ENCODE results near the gene SART1. TPM values are rescaled to one million over a fixed set of nuclear protein-coding genes. Genes with fewer than 3 reads are reported as not detected.

The SART1 gene
- total RNA-seq, 4 donors from 2014 or later = 49.6 to 73.7 (median 62.3) TPM

- Histone ChIP-seq H3K4me1 (peaks cover 4 to 74% (median 50%) of the 10 kb centered on the region in 4 donors), H3K4me3 (no peak overlapping the region), H3K36me3 (peaks cover 0 to 5% (median 0%) of the 10 kb centered on the region in 3 donors), H3K9me3 (no peaks in the 10 kb centered on the region), H3K27ac (peak overlapping the region; percentile 19 to 97 (median 85)), H3K27me3 (no peaks in the 10 kb centered on the region)
- WGBS, 2 donors = 69 to 74% methylated on average over 4 to 7 of the region's 7 CpGs
- TF ChIP-seq EP300 (IDR thresholded peaks at IDR 0.05) = no peak
- TF ChIP-seq CTCF (IDR thresholded peaks at IDR 0.05) = no peak
- no peak for TF ChIP-seq POLR2A (IDR thresholded peaks at IDR 0.05)
- no peak for DNase-seq (ENCODE audit: low spot score in 2 of 2)
Observed at GRCh38 chr11:65916391-65916790, 45.1 kb upstream of the SART1 start.

GRCh38 chr11:65917077-65917433, 44.5 kb upstream of the SART1 start:
- WGBS, 2 donors = 87 to 92% methylated on average over 3 of the region's 3 CpGs

GRCh38 chr11:65917434-65918210, 43.9 kb upstream of the SART1 start:
- no peaks in the 10 kb centered on the region for H3K9me3 ChIP-seq
- H3K27me3 ChIP-seq = no peaks in the 10 kb centered on the region
- WGBS, 2 donors = 74 to 79% methylated on average over 19 to 30 of the region's 35 CpGs
- DNase-seq (ENCODE audit: low spot score in 2 of 2) = no peak
- H3K27ac ChIP-seq = peak overlapping the region; percentile 84 to 98 (median 96)
- peaks cover 4 to 64% (median 42%) of the 10 kb centered on the region in 4 donors for H3K4me1 ChIP-seq
- TF ChIP-seq EP300 (IDR thresholded peaks at IDR 0.05) = no peak
- no peak for TF ChIP-seq POLR2A (IDR thresholded peaks at IDR 0.05)
- no peak for TF ChIP-seq CTCF (IDR thresholded peaks at IDR 0.05)
- H3K36me3 ChIP-seq = peaks cover 0 to 14% (median 4%) of the 10 kb centered on the region in 3 donors
- H3K4me3 ChIP-seq = peak overlapping the region; percentile 76 to 99 (median 88)

More at GRCh38 chr11:65917077-65917433, 44.5 kb upstream of the SART1 start:
- Histone ChIP-seq H3K9me3 (no peaks in the 10 kb centered on the region), H3K27me3 (no peaks in the 10 kb centered on the region), H3K27ac (peak overlapping the region in 3 of 4 donors; percentile 75 to 97 (median 95)), H3K4me3 (peak overlapping the region in 1 of 4 donors; percentile 86), H3K36me3 (peaks cover 0 to 8% (median 0%) of the 10 kb centered on the region in 3 donors), H3K4me1 (peaks cover 4 to 69% (median 44%) of the 10 kb centered on the region in 4 donors)
- DNase-seq (ENCODE audit: low spot score in 2 of 2) = no peak
- TF ChIP-seq CTCF (IDR thresholded peaks at IDR 0.05) (no peak), EP300 (IDR thresholded peaks at IDR 0.05) (no peak), POLR2A (IDR thresholded peaks at IDR 0.05) (no peak)

- Histone ChIP-seq H3K4me1 (peaks cover 4 to 56% (median 42%) of the 10 kb centered on the region in 4 donors), H3K27ac (peak within 1 kb of the TSS; percentile 84 to 98 (median 96)), H3K27me3 (no peaks in the 10 kb centered on the region), H3K36me3 (peaks cover 0 to 23% (median 4%) of the 10 kb centered on the region in 3 donors), H3K4me3 (peak within 1 kb of the TSS; percentile 76 to 99 (median 88)), H3K9me3 (no peaks in the 10 kb centered on the region)
- TF ChIP-seq CTCF (IDR thresholded peaks at IDR 0.05) (peak in 1 of 5 experiments; percentile 18), EP300 (IDR thresholded peaks at IDR 0.05) (peak in 1 of 2 donors; percentile 65), POLR2A (IDR thresholded peaks at IDR 0.05) (peak; percentile 48 to 69)
- 5 to 26% methylated on average over 13 to 58 of the region's 77 CpGs for WGBS, 2 donors
- no peak for DNase-seq (ENCODE audit: low spot score in 2 of 2)
Observed at GRCh38 chr11:65918211-65919140, 43.1 kb upstream of the SART1 start, which contains the start of gene C11orf68. Gene C11orf68 (minus strand): TSS chr11:65919062. CDS start chr11:65919031, 31 bp downstream.

Measured in tibial nerve (tissue), 4 donors.